ENCODE measurements around the gene HNRNPM.

HNRNPM gene

DNA sequence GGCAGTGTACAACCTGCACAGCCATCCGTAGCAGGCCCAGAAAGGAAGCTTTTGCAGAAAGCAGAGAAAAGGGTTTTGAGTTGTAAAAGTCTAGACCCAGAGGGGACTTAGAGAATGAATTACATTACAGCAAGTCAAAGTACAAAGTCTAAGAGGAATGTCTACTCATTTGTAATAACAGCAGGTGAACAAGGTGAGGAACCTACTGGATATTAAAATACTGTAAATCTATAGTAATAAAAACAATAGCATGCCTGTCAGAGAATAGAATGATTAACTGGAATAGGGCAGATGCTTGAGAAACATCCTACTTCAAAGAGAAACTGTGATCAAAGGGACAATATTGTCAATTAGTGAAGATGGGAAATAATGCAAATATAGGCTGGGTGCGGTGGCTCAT is 87.5 kb downstream of the HNRNPM start:
- no peak for DNase-seq
- H3K4me3 Mint-ChIP-seq = no peak overlapping the region
- H3K9me3 Mint-ChIP-seq = no peaks in the 10 kb centered on the region
- no peak for ATAC-seq
- peaks cover 4% of the 10 kb centered on the region for H3K4me1 Mint-ChIP-seq
- H3K27me3 Mint-ChIP-seq = no peaks in the 10 kb centered on the region
- H3K27ac Mint-ChIP-seq = no peak overlapping the region
- H3K36me3 Mint-ChIP-seq (ENCODE audit: low read depth) = peaks cover 15% of the 10 kb centered on the region

DNA sequence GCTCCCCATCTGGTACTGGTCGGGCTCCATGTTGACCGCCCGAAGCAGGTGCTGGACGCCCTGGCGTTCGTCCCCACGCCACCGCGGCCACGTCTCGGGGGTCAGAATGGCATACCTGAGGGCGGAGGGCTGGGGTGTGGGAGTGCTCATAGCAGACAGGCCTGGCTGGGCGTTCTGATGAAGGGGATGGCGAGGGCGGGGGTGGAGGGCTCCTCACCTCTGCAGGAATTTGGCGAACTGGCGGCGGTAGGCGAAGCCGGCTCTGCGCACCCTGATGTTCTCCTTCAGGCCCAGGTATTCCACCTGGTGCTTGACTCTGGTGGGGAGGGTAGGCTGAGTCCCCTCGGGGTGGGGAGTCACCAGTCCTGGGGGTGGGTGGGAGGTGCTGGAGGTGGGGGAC is 91.5 kb downstream of the HNRNPM start:
- Mint-ChIP-seq H3K9me3 (no peaks in the 10 kb centered on the region), H3K27me3 (no peaks in the 10 kb centered on the region), H3K4me1 (no peaks in the 10 kb centered on the region), H3K27ac (no peak overlapping the region), H3K36me3 (ENCODE audit: low read depth) (no peaks in the 10 kb centered on the region), H3K4me3 (no peak overlapping the region)
- ATAC-seq (no peak), DNase-seq (no peak)

DNA sequence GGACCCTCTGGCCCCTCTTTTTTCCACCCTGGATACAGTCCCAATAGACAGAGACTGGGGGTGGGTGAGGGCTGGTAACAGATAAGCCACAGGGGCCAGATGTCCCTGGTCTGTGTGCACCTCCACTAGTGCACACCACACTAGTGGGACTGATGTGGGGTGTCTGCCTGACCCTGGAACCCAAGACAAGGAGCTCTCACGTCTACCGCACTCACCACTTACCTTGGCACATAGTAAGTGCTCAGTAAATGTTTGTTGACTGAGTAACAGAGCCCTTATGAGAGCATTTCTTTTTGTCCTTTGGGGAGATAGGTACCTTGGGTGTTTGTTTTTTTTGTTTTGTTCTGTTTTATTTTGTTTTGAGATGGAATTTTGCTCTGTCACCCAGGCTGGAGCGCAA is 92.3 kb downstream of the HNRNPM start:
- no peak for DNase-seq
- no peaks in the 10 kb centered on the region for H3K27me3 Mint-ChIP-seq
- H3K4me1 Mint-ChIP-seq = no peaks in the 10 kb centered on the region
- no peaks in the 10 kb centered on the region for H3K36me3 Mint-ChIP-seq (ENCODE audit: low read depth)
- no peak overlapping the region for H3K4me3 Mint-ChIP-seq
- no peak for ATAC-seq
- H3K27ac Mint-ChIP-seq = no peak overlapping the region
- H3K9me3 Mint-ChIP-seq = no peaks in the 10 kb centered on the region
